Liver (tissue), 9 donors: Measurements from ENCODE around the gene ZNRF2. TPM values are rescaled to one million over a fixed set of nuclear protein-coding genes. Genes with fewer than 3 reads are reported as not detected.

Experiments
- DNase-seq: peaks from one replicate; pipeline ENCODE4 v3.0.0-alpha.2; 2017; ENCODE audit warnings: low spot score
- H3K27ac ChIP-seq, 2 donors: one replicate each; pipeline ENCODE4 v1.7.0; 2013; ENCODE audit warnings: inconsistent platforms in 2 of 2, low read length in 2 of 2, control low read depth in 1 of 2, low read depth in 1 of 2, mild to moderate bottlenecking in 1 of 2
- H3K27me3 ChIP-seq, 4 donors: one replicate each; pipeline versions ENCODE4 v1.6.1 to v1.7.0; 2013; ENCODE audit warnings: low read length in 3 of 4, inconsistent platforms in 1 of 4, mild to moderate bottlenecking in 1 of 4, moderate library complexity in 1 of 4; ENCODE audit not compliant: control insufficient read depth in 4 of 4, insufficient read depth in 4 of 4
- H3K36me3 ChIP-seq, 4 donors: one replicate each; pipeline versions ENCODE4 v1.6.1 to v1.7.0; 2013; ENCODE audit warnings: low read length in 3 of 4, mild to moderate bottlenecking in 3 of 4, low read depth in 1 of 4, moderate library complexity in 1 of 4; ENCODE audit not compliant: control insufficient read depth in 4 of 4, insufficient read depth in 3 of 4
- H3K4me1 ChIP-seq, 4 donors: one replicate each; pipeline versions ENCODE4 v1.6.1 to v1.7.0; 2013; ENCODE audit warnings: low read length in 3 of 4, mild to moderate bottlenecking in 3 of 4, moderate library complexity in 1 of 4; ENCODE audit not compliant: control insufficient read depth in 4 of 4, insufficient read depth in 4 of 4
- H3K4me3 ChIP-seq, 3 donors: one replicate each; pipeline versions ENCODE4 v1.6.1 to v1.7.0; 2013; ENCODE audit warnings: low read length in 3 of 3, control low read depth in 1 of 3, low read depth in 1 of 3, mild to moderate bottlenecking in 1 of 3
- H3K9ac ChIP-seq, 2 donors: one replicate each; pipeline ENCODE4 v1.7.0; 2013; ENCODE audit warnings: low read length in 2 of 2, mild to moderate bottlenecking in 2 of 2, moderate library complexity in 2 of 2, control low read depth in 1 of 2, low read depth in 1 of 2
- H3K9me3 ChIP-seq, 4 donors: one replicate each; pipeline versions ENCODE4 v1.6.1 to v1.7.0; 2013; ENCODE audit warnings: low read length in 3 of 4; ENCODE audit not compliant: control insufficient read depth in 4 of 4
- EGR1 ChIP-seq, 2 donors: IDR thresholded peaks; 2 replicates each; pipeline ENCODE4 v1.6.1; 2016 to 2018; ENCODE audit warnings: antibody characterized with exemption in 2 of 2, low read depth in 2 of 2
- FOXA1 ChIP-seq: IDR thresholded peaks from 2 replicates; pipeline ENCODE4 v1.6.1; 2016; ENCODE audit warnings: antibody characterized with exemption
- FOXA2 ChIP-seq: IDR thresholded peaks from 2 replicates; pipeline ENCODE4 v1.6.1; 2016; ENCODE audit warnings: antibody characterized with exemption
- GABPA ChIP-seq, 2 donors: IDR thresholded peaks in 1 of 2; conservative IDR thresholded peaks in 1 of 2; 2 replicates each; pipeline ENCODE4 v1.6.1; 2016; ENCODE audit warnings: antibody characterized with exemption in 2 of 2, mild to moderate bottlenecking in 1 of 2, moderate library complexity in 1 of 2
- HNF4A ChIP-seq, 2 donors: conservative IDR thresholded peaks; 2 replicates each; pipeline ENCODE4 v1.6.1; 2016; ENCODE audit warnings: antibody characterized with exemption in 2 of 2, mild to moderate bottlenecking in 2 of 2
- HNF4G ChIP-seq: IDR thresholded peaks from 2 replicates; pipeline ENCODE4 v1.6.1; 2016; ENCODE audit warnings: antibody characterized with exemption
- JUND ChIP-seq, 2 donors: IDR thresholded peaks; 2 replicates each; pipeline ENCODE4 v1.6.1; 2016; ENCODE audit warnings: antibody characterized with exemption in 2 of 2
- NR2F2 ChIP-seq: IDR thresholded peaks from 2 replicates; pipeline ENCODE4 v1.6.1; 2016; ENCODE audit warnings: antibody characterized with exemption
- RAD21 ChIP-seq, 2 donors: IDR thresholded peaks; 2 replicates each; pipeline ENCODE4 v1.6.1; 2016; ENCODE audit warnings: antibody characterized with exemption in 2 of 2, mild to moderate bottlenecking in 2 of 2
- RXRA ChIP-seq, 2 donors: IDR thresholded peaks; 2 replicates each; pipeline ENCODE4 v1.6.1; 2017 to 2018; ENCODE audit warnings: antibody characterized with exemption in 2 of 2, mild to moderate bottlenecking in 1 of 2
- SP1 ChIP-seq: IDR thresholded peaks from 2 replicates; pipeline ENCODE4 v1.6.1; 2018; ENCODE audit warnings: antibody characterized with exemption, mild to moderate bottlenecking
- TAF1 ChIP-seq: conservative IDR thresholded peaks from 2 replicates; pipeline ENCODE4 v1.6.1; 2016; ENCODE audit warnings: antibody characterized with exemption, mild to moderate bottlenecking
- WGBS: extraction: QIAGEN DNeasy Blood & Tissue Kit; methylation state at CpG from one replicate; pipeline ENCODE4 v1.1.7; 2013; 5-methylcytosine and 5-hydroxymethylcytosine counted together
- polyA plus RNA-seq, 2 donors: library from polyadenylated mRNA; stranded (reverse) in 1 of 2; unstranded in 1 of 2; fragments of 200-250 nt in 1 of 2; fragments of >200 nt in 1 of 2; fragmentation: Nextera tagmentation in 1 of 2; extraction: Ambion mirVana in 1 of 2; gene quantifications; one replicate each; pipeline versions ENCODE4 v1.2.1 to v1.2.3, GENCODE V29; 2013 to 2015
- total RNA-seq, 2 donors: library from RNA; depleted of rRNA; stranded (reverse); fragments of >200 nt; gene quantifications; one replicate each; pipeline ENCODE4 v1.2.3, GENCODE V29; 2014
- TF ChIP-seq, protein P1 (sequence below): IDR thresholded peaks from 2 replicates; pipeline ENCODE4 v1.6.1; 2016; ENCODE audit warnings: antibody characterized with exemption
- TF ChIP-seq, protein P2 (sequence below): IDR thresholded peaks from 2 replicates; pipeline ENCODE4 v1.6.1; 2016; ENCODE audit warnings: antibody characterized with exemption
- TF ChIP-seq, protein P3 (sequence below): IDR thresholded peaks from 2 replicates; pipeline ENCODE4 v1.6.1; 2016; ENCODE audit warnings: antibody characterized with exemption
- TF ChIP-seq, protein P4 (sequence below): IDR thresholded peaks from 2 replicates; pipeline ENCODE4 v1.6.1; 2016; ENCODE audit warnings: antibody characterized with exemption, mild to moderate bottlenecking
- TF ChIP-seq, protein P5 (sequence below): fragments of 150-350 bp; IDR thresholded peaks from 2 replicates; pipeline ENCODE4 v1.5.1; 2017; ENCODE audit warnings: improper control_type of control experiment, low read depth, low read length; ENCODE audit not compliant: missing input control
- donor health status: healthy.
- donor health status: healthy.
- donor health status: healthy.
- donor health status: healthy.
- donor health status: healthy.

Gene ZNRF2
- total and polyA plus RNA-seq, 4 donors = 6.9 to 30.0 (median 12.7) TPM

DNA sequence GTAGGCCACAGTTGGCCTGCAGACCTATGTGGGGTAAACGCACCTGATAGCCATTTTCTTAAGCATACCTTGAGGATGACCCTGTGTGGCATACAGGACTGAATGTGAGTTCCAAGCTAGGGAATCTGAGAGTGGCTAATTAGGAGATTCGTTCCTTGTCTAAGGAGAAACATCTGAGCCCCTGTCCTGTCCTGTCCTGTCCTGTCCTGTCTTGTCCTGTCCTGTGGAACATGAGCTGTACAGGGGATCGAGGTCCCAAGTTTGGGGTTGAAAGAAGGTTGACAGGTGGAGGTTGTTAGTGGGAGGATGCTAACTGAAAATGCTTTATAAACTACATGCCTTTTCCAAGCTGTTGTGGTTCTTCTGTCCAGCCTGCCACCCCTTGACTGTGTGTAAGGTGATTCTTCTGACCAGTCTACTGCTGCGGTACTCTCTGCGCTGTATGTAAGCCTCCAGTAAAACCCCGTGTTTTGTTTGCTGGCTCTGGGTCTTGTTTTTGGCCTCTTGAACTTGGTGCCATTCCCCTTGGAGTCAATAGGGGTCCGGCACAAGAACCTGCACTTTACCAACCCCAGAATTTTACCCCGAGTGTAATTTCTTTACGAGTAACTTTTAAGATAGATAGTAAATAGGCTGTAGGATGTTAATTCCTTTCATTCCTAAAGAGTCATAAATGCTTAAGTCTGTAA, 26.4 kb downstream of the ZNRF2 start:
- H3K27me3 ChIP-seq = no peaks in the 10 kb centered on the region
- no peaks in the 10 kb centered on the region for H3K36me3 ChIP-seq
- no peak overlapping the region for H3K9ac ChIP-seq
- TF ChIP-seq, protein P1, sequence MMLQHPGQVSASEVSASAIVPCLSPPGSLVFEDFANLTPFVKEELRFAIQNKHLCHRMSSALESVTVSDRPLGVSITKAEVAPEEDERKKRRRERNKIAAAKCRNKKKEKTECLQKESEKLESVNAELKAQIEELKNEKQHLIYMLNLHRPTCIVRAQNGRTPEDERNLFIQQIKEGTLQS = no peak
- TF ChIP-seq RAD21 (IDR thresholded peaks at IDR 0.05) = no peak
- no peak for TF ChIP-seq RXRA (IDR thresholded peaks at IDR 0.05)
- no peak for TF ChIP-seq HNF4A (conservative IDR thresholded peaks at IDR 0.05)
- no peak for TF ChIP-seq TAF1
- no peak for TF ChIP-seq SP1
- no peaks in the 10 kb centered on the region for H3K9me3 ChIP-seq
- no peak overlapping the region for H3K27ac ChIP-seq
- H3K4me1 ChIP-seq = peaks cover 0 to 6% (median under 1%) of the 10 kb centered on the region in 4 donors
- WGBS = 97% methylated on average over 9 of the region's 9 CpGs
- DNase-seq = no peak
- H3K4me3 ChIP-seq = no peak overlapping the region

DNA sequence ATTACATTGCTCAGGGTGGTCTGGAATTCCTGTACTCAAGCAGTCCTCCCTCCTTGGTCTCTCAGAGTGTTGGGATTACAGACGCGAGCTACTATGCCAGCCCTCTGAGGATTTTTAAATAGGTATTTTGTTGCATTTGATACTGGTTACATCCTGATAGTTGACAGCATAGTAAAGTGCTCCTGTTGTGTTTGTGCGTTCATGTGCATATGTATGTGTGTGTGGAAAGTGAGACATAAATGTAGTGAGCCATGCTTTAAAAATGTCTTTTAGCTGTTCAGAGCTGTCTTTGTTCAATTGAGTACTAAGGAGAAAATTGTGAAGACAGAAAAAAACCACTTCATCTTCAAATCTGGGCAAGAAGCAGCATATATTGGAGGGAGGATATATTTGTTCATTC, 27.8 kb downstream of the ZNRF2 start:
- H3K27me3 ChIP-seq = no peaks in the 10 kb centered on the region
- no peak for DNase-seq
- peaks cover 0 to 8% (median under 1%) of the 10 kb centered on the region in 4 donors for H3K4me1 ChIP-seq
- over 99% methylated on average over 3 of the region's 3 CpGs for WGBS
- H3K27ac ChIP-seq = no peak overlapping the region
- TF ChIP-seq, protein P2, sequence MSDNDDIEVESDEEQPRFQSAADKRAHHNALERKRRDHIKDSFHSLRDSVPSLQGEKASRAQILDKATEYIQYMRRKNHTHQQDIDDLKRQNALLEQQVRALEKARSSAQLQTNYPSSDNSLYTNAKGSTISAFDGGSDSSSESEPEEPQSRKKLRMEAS = no peak
- TF ChIP-seq, protein P3, sequence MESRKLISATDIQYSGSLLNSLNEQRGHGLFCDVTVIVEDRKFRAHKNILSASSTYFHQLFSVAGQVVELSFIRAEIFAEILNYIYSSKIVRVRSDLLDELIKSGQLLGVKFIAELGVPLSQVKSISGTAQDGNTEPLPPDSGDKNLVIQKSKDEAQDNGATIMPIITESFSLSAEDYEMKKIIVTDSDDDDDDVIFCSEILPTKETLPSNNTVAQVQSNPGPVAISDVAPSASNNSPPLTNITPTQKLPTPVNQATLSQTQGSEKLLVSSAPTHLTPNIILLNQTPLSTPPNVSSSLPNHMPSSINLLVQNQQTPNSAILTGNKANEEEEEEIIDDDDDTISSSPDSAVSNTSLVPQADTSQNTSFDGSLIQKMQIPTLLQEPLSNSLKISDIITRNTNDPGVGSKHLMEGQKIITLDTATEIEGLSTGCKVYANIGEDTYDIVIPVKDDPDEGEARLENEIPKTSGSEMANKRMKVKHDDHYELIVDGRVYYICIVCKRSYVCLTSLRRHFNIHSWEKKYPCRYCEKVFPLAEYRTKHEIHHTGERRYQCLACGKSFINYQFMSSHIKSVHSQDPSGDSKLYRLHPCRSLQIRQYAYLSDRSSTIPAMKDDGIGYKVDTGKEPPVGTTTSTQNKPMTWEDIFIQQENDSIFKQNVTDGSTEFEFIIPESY = no peak
- TF ChIP-seq SP1 (no peak), HNF4A (conservative IDR thresholded peaks at IDR 0.05) (no peak), EGR1 (IDR thresholded peaks at IDR 0.05; ENCODE audit: low read depth in 2 of 2) (no peak), JUND (IDR thresholded peaks at IDR 0.05) (no peak), HNF4G (no peak), NR2F2 (no peak), RXRA (IDR thresholded peaks at IDR 0.05) (no peak), RAD21 (IDR thresholded peaks at IDR 0.05) (no peak), FOXA2 (no peak), FOXA1 (no peak), GABPA (IDR thresholded peaks at IDR 0.05 in 1 of 2, conservative IDR thresholded peaks at IDR 0.05 in 1 of 2) (no peak)
- TF ChIP-seq, protein P1 = no peak
- TF ChIP-seq, protein P4, sequence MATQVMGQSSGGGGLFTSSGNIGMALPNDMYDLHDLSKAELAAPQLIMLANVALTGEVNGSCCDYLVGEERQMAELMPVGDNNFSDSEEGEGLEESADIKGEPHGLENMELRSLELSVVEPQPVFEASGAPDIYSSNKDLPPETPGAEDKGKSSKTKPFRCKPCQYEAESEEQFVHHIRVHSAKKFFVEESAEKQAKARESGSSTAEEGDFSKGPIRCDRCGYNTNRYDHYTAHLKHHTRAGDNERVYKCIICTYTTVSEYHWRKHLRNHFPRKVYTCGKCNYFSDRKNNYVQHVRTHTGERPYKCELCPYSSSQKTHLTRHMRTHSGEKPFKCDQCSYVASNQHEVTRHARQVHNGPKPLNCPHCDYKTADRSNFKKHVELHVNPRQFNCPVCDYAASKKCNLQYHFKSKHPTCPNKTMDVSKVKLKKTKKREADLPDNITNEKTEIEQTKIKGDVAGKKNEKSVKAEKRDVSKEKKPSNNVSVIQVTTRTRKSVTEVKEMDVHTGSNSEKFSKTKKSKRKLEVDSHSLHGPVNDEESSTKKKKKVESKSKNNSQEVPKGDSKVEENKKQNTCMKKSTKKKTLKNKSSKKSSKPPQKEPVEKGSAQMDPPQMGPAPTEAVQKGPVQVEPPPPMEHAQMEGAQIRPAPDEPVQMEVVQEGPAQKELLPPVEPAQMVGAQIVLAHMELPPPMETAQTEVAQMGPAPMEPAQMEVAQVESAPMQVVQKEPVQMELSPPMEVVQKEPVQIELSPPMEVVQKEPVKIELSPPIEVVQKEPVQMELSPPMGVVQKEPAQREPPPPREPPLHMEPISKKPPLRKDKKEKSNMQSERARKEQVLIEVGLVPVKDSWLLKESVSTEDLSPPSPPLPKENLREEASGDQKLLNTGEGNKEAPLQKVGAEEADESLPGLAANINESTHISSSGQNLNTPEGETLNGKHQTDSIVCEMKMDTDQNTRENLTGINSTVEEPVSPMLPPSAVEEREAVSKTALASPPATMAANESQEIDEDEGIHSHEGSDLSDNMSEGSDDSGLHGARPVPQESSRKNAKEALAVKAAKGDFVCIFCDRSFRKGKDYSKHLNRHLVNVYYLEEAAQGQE = no peak
- TF ChIP-seq, protein P5, sequence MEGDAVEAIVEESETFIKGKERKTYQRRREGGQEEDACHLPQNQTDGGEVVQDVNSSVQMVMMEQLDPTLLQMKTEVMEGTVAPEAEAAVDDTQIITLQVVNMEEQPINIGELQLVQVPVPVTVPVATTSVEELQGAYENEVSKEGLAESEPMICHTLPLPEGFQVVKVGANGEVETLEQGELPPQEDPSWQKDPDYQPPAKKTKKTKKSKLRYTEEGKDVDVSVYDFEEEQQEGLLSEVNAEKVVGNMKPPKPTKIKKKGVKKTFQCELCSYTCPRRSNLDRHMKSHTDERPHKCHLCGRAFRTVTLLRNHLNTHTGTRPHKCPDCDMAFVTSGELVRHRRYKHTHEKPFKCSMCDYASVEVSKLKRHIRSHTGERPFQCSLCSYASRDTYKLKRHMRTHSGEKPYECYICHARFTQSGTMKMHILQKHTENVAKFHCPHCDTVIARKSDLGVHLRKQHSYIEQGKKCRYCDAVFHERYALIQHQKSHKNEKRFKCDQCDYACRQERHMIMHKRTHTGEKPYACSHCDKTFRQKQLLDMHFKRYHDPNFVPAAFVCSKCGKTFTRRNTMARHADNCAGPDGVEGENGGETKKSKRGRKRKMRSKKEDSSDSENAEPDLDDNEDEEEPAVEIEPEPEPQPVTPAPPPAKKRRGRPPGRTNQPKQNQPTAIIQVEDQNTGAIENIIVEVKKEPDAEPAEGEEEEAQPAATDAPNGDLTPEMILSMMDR = no peak
- H3K9me3 ChIP-seq = no peaks in the 10 kb centered on the region
- no peak overlapping the region for H3K9ac ChIP-seq
- no peak overlapping the region for H3K4me3 ChIP-seq
- no peaks in the 10 kb centered on the region for H3K36me3 ChIP-seq
